Psoas muscle (tissue), 8 donors: ENCODE measurements around the gene SLC16A1. TPM values are rescaled to one million over a fixed set of nuclear protein-coding genes. Genes with fewer than 3 reads are reported as not detected.

Experiments used
- ATAC-seq, 4 donors: fragments of 200-7000 bp; cut with Tn5 transposase; one replicate each; pipeline ENCODE4 v1.9.1; 2020; ENCODE audit warnings: moderate library complexity in 3 of 4, mild to moderate bottlenecking in 2 of 4
- DNase-seq, 2 donors: peaks; one replicate each; pipeline ENCODE4 v3.0.0-alpha.2; 2020
- H3K27ac ChIP-seq: fragments of 200-600 bp; one replicate; pipeline ENCODE4 v1.8.0; 2022
- H3K27me3 ChIP-seq, 3 donors: fragments of 200-600 bp in 1 of 3; one replicate each; pipeline versions ENCODE4 v1.6.1 to v1.8.0; 2013 to 2022; ENCODE audit warnings: low read length in 2 of 3, mild to moderate bottlenecking in 2 of 3, moderate library complexity in 1 of 3; ENCODE audit not compliant: insufficient read depth in 3 of 3
- H3K36me3 ChIP-seq, 2 donors: fragments of 200-600 bp in 1 of 2; one replicate each; pipeline versions ENCODE4 v1.6.1 to v1.8.0; 2013 to 2022; ENCODE audit warnings: low read depth in 1 of 2, mild to moderate bottlenecking in 1 of 2, moderate library complexity in 1 of 2; ENCODE audit not compliant: insufficient read depth in 1 of 2
- H3K4me1 ChIP-seq: fragments of 200-600 bp; one replicate; pipeline ENCODE4 v1.8.0; 2022
- H3K4me3 ChIP-seq: fragments of 200-600 bp; one replicate; pipeline ENCODE4 v1.8.0; 2022; ENCODE audit warnings: mild to moderate bottlenecking
- H3K9me3 ChIP-seq: fragments of 200-600 bp; one replicate; pipeline ENCODE4 v1.8.0; 2022
- WGBS, 3 donors: extraction: QIAGEN DNeasy Blood & Tissue Kit; methylation state at CpG; one replicate each; pipeline versions ENCODE4 v1.1.6 to v1.1.7; 2013; 5-methylcytosine and 5-hydroxymethylcytosine counted together
- intact Hi-C, 2 donors: fragments of 100-400 bp; cut with DNase I; formaldehyde crosslinking; loops; one replicate each; pipeline versions ENCODE4 v1.11.0 to v1.14.2; 2022
- polyA plus RNA-seq, 3 donors: library from polyadenylated mRNA; stranded (reverse); fragments of 200-250 nt; gene quantifications; one replicate each; pipeline ENCODE4 v1.2.3, GENCODE V29; 2013
- total RNA-seq, 4 donors: library from RNA; stranded (reverse); fragmentation: NEBNext Ultra II Directional in 2 of 4; extraction: Animal tissue kit (Norgen Biotek cat#: 25700) in 2 of 4; gene quantifications; one replicate each; pipeline versions ENCODE4 v1.2.1 to v1.2.4, GENCODE V29; 2021 to 2023
- TF ChIP-seq, protein P1 (sequence below): fragments of 200-600 bp; IDR thresholded peaks from one replicate; pipeline ENCODE4 v1.8.0; 2022; ENCODE audit warnings: antibody characterized with exemption
- donor health status: healthy with polysubstance abuse.
- donor health status: DM: no; HTN: no; CAD: no; lungs with moderate emphysema.
- donor health status: Bipolar disorder and iron deficiency.
- donor health status: healthy.
- donor health status: DM: yes; HTN: yes; CAD: no.
- donor health status: DM: no; HTN: no; CAD: no.
- donor health status: DM: no; HTN: no; CAD: no.
- donor health status: DM: yes; HTN: yes; CAD: no.

SLC16A1 gene
- total and polyA plus RNA-seq, 7 donors, result 23.9 to 78.9 (median 51.3) TPM

DNA sequence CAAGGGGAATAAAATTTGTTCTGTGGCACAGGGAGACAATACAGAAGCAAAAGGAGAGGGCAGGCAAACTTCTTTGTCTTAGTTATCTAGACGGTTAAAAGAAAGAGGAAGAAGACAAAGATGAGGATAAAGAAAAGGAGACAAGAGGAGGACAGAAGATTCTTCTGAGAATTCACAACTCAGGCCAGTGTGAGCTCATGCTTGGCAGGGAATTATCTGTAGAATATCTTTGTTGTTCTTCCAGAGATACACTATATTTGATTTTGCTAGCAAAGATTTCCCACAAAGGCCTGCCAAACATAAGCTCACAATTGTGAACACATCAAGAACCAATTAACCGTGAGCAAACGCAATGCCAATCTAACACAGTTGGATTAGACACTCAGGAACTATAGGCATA is 21.4 kb downstream of the SLC16A1 start:
- no peaks in the 10 kb centered on the region for H3K9me3 ChIP-seq
- ATAC-seq (no peak), DNase-seq (no peak)
- peaks cover 43% of the 10 kb centered on the region for H3K4me1 ChIP-seq
- H3K4me3 ChIP-seq, result no peak overlapping the region
- intact Hi-C loops, result loop anchor here in 1 of 2 donors (2.0 kb wide), 1 partner anchor 20 kb away; no protein-coding TSS in a partner anchor
- TF ChIP-seq, protein P1, sequence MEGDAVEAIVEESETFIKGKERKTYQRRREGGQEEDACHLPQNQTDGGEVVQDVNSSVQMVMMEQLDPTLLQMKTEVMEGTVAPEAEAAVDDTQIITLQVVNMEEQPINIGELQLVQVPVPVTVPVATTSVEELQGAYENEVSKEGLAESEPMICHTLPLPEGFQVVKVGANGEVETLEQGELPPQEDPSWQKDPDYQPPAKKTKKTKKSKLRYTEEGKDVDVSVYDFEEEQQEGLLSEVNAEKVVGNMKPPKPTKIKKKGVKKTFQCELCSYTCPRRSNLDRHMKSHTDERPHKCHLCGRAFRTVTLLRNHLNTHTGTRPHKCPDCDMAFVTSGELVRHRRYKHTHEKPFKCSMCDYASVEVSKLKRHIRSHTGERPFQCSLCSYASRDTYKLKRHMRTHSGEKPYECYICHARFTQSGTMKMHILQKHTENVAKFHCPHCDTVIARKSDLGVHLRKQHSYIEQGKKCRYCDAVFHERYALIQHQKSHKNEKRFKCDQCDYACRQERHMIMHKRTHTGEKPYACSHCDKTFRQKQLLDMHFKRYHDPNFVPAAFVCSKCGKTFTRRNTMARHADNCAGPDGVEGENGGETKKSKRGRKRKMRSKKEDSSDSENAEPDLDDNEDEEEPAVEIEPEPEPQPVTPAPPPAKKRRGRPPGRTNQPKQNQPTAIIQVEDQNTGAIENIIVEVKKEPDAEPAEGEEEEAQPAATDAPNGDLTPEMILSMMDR, result no peak
- H3K27ac ChIP-seq, result peak overlapping the region; percentile 70
- 41 to 54% (median 52%) methylated on average over 3 of the region's 3 CpGs for WGBS, 3 donors
- H3K36me3 ChIP-seq, result no peaks in the 10 kb centered on the region
- H3K27me3 ChIP-seq, result no peaks in the 10 kb centered on the region

DNA sequence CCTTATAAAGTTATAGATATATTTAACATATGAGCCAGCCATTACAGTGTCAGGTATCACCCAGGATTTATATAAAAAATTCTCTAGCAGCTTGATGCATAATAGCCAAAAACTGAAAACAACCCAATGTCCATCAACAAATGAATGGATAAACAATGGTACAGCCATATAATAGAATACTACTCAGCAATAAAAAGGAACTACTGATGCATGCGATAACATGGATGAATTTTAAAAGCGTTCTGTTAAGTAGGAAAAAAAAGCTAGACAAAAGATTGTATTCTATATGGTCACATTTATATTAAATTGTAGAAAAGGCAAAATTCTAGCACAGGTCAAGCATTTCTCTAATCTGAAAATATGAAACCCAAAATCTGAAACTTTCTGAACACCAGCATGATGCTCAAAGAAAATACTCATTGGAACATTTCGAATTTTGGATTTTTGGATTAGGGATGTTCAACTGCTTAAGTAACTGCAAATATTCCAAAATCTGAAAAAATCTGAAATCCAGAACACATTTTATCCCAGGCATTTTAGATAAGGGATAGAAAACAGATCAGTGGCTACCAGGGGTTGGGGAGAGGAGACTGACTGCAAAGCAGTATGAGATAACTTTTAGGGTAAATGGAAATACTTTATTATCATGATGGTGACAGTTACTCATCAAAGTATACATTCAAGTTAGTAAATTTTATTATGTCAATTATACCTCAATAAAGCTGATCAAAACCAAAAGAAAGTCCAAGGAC is 22.0 kb downstream of the SLC16A1 start:
- Histone ChIP-seq H3K27ac (peak overlapping the region; percentile 70), H3K36me3 (peaks cover 0 to 2% of the 10 kb centered on the region in 2 donors), H3K4me3 (no peak overlapping the region), H3K9me3 (no peaks in the 10 kb centered on the region), H3K27me3 (no peaks in the 10 kb centered on the region), H3K4me1 (peaks cover 43% of the 10 kb centered on the region)
- DNase-seq (no peak), ATAC-seq (peak in 1 of 4 donors; percentile 28)
- intact Hi-C loops, result loop anchor here in 1 of 2 donors (2.0 kb wide), 1 partner anchor 21 kb away; no protein-coding TSS in a partner anchor
- WGBS, 3 donors, result 91 to 99% (median 98%) methylated on average over 3 of the region's 3 CpGs
- TF ChIP-seq, protein P1, result no peak

DNA sequence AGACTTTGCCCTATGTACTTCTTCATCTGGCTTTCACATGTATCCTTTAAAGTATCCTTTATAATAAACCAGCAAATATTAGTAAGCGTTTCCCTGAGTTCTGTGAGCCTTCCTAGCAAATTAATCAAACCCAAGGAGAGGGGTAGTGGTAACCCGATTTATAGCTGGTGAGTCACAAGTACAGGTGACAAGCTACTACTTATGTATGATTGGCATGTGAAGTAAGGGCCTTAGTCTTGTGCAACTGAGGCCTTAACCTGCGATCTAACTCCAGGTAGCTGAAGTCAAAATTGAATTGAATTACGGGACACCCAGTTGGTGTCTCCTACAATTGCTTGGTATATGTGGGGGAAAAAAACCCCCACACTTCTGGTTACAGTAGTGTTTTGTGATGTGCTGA is 26.0 kb downstream of the SLC16A1 start:
- Histone ChIP-seq H3K9me3 (no peaks in the 10 kb centered on the region), H3K4me1 (peaks cover 24% of the 10 kb centered on the region), H3K27ac (no peak overlapping the region), H3K27me3 (no peaks in the 10 kb centered on the region), H3K36me3 (peaks cover 0 to 24% of the 10 kb centered on the region in 2 donors), H3K4me3 (no peak overlapping the region)
- DNase-seq (no peak), ATAC-seq (peak in 2 of 4 donors; percentile 29 to 61)
- intact Hi-C loops, result no loop called here
- TF ChIP-seq, protein P1, result no peak
- 76 to 90% (median 87%) methylated on average over 4 of the region's 4 CpGs for WGBS, 3 donors

DNA sequence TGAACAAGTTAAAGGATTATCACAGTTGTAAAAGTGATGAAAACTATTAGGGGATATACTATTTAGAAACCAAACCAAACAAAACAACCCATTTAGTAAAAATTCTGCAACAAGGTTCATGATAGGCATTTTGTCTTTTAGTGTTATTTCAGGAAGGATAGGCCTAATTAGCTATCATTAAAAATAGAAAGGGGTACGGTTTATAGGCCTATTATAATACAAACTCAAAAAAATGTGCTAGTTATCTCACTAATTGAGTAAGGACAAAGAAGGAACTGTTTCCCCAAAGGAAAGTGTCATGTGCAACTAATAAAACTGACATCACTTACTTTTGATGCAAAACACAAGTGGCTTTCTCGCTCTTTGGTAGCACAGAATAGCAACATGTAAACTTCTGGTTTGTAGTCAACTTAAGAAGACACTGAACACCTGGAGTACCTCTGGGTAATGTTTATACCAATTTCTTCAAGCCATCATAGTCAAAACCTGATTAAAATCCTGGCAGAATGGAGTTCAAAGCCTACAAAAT is 28.5 kb downstream of the SLC16A1 start:
- H3K27me3 ChIP-seq, result no peaks in the 10 kb centered on the region
- peaks cover 20% of the 10 kb centered on the region for H3K4me1 ChIP-seq
- TF ChIP-seq, protein P1, result no peak
- WGBS, 3 donors, result 77 to 79% (median 79%) methylated on average over 2 of the region's 2 CpGs
- DNase-seq, result no peak
- no peaks in the 10 kb centered on the region for H3K9me3 ChIP-seq
- no peak for ATAC-seq
- intact Hi-C loops, result no loop called here
- no peak overlapping the region for H3K4me3 ChIP-seq
- H3K36me3 ChIP-seq, result peaks cover 0 to 31% of the 10 kb centered on the region in 2 donors
- H3K27ac ChIP-seq, result peak overlapping the region; percentile 53
